GM19351 (cell line): ENCODE results near the gene LMF1.

Source experiments
- ATAC-seq: cut with Tn5 transposase; IDR thresholded peaks from one replicate; pipeline ENCODE4 v1.9.1; 2021; ENCODE audit warnings: mild to moderate bottlenecking, moderate library complexity; ENCODE audit not compliant: unreplicated experiment

Gene LMF1

DNA sequence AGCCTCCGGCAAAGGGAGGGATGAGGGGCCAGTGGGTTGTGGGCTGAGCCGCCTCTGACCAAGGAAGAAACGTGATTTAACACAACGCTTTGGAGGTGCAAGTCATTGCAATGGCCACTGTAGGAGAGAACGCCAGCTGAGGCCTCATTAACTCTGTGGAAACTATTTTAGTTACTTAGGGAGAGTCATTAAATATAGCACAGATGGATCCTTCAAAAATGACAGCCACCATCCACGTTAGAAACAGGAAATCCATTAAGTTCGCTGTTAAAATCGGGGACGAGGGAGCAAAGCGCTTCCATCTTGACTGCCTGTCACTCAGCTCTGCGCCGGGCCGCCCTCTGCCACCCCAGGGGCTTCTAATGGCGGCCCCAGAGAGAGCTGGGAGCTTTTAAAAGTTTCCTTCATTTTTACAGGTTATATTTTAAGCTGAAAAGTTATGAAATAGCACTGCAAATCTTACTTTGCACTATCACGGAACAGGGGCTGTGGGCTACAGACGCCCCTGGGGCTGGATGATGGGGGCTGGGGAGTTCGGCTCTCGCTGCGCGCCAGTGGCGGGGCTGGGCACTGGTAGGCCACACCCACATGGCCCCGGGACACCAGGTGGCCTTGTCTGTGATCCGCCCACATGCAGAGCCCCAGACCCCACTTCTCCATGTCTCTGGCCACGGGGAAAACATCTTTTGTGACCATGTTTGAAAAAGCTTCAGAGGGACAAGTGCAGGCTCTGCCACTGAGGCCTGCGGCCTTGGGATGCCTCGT lies 54.6 kb downstream of the LMF1 start:
- ATAC-seq = no peak

DNA sequence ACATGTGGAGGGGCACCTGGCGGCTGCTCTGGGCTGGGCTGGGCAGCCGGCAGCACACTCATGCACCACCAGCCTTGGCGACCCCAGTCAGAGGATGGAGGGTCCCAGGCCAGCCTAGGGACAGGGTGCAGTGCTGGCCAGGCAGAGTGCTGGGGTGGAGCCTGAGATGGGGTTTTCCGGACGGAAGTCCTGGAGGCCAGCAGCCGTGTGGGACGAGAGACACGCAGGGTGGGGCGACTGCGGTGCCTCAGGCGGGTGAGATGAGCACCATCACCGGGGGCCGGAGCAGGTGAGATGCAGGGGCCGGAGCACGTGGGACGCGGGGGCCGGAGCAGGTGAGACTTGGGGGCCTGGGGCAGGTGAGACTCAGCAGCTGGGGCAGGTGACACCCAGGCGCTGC lies 55.2 kb downstream of the LMF1 start:
- no peak for ATAC-seq

DNA sequence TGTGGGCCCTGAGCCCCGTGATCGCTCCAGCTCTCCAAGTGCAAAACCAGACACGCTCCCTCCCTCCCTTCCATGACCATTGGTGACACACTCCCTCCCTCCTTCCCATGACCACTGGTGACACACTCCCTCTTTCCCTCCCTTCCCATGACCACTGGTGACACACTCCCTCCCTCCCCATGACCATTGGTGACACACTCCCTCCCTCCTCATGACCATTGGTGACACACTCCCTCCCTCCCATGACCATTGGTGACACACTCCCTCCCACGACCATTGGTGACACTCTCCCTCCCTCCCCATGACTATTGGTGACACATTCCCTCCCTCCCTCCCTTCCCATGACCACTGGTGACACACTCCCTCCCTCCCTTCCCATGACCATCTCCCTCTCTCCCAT lies 56.3 kb downstream of the LMF1 start:
- no peak for ATAC-seq

DNA sequence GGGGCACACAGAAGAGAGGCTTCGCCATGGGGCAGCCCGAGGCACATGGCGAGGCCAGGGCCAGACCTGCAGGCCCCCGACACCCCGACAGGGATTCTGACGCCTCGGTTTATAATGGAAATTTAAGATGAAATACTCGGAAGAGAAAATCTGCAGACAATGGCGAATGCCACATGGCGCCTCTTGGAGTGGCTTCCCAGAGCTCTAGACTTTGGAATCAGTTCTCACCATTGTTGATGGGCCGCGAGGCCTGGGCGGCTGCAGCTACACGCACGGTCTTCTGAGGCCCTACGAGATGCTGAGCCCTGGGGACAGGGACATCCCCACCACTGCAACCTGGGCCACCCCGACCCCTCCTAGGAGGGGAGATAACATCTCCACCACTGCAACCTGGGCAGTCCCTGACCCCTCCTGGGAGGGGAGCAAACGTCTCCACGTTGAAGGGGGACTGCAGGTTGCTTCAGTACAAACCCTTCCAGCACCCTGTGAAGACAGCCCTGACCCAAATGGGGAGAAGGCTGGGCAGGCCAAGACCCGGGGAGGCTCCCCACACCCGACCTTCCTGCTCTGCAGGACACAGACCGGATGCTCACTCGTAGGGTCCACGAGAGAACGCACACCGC lies 56.9 kb downstream of the LMF1 start:
- ATAC-seq = no peak

DNA sequence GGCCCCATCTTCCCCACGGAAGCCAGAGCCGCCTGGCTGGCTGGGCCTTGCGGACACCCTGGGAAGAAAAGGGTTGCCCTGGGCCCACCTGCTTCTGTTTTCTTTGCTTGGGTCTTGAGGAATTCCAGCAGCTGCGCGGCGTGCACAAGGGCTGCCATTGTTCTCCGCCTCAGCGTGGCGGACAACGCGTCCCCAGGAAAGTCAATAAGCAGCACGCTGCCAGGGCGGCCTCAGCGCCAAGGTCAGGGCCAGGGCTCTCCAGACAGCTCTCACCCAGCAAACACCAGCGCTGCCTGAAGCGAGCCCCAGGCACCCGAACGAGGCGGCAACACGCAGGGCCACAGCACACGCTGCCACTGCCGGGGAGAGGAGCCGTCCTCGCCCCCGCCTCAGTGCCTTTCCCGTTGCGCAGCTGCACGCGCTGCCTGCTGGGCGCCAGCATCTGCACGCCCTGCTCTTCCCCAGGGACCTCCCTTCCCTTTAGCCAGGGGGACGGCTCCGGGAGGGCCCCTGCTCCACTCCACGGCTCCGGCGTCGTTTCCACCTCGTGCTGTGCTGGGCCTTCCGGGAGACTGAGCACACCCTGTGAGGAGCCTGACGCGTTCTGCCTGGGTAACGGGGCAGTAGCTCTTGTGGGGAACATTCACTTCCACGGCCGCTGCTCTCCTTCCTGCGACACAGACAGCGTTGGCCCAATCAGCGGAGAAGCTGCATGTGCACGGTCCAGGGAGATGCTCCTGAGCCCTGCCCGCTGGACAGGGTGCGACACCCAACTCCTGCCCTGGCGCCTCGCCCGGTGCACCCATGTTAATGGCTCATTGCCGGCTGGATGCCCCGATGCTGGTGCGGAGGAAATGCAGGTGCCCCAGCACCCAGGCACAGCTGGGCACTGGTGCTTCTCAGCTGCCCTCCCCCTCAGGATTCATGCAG lies 57.8 kb downstream of the LMF1 start:
- no peak for ATAC-seq

DNA sequence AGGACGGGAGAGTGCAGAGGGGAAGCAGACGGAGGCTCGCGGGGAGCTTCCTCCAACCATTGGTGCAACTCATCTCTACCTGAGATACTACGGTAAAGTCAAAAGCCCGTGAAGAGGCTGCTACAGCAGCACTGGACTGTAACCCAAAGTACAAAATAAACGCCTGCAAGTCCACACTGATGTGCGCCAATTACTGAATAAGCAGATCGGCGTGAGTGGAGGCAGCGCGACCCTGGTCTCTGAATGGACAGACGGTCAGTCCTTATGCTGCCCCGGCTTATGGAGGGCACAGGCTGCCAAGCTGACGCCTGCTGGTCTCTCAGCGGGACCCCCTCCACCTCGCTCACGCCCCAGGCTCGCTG lies 58.5 kb downstream of the LMF1 start:
- ATAC-seq = no peak

DNA sequence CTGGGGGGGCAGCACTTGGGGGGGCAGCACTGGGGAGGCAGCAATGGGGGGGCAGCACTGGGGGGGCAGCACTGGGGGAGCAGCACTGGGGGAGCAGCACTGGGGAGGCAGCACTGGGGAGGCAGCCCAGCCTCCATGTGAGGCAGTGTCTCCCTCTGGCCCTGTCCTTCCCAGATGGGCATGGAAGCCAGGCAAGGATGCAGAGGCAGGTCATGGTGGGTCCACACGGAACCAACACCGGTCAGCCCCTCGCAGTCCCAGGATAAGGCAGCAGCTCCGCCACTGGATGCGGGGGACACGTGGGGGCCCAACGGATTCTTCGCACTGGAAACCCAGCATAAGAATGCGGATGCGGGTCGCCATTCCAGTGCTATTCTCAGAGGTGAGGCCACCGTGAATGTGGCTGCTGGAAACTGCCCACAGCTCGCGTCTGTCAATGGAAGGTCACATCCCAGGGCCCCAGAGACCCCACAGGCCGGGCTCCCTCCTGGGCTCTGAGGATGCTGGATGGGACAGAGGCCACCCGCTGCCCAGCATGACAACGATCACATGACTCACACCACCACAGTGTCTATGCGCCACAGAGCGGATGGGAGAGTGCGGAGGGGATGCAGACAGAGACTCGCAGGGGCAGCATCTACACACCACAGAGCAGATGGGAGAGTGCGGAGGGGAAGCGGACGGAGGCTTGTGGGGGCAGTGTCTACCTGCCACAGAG lies 59.0 kb downstream of the LMF1 start:
- no peak for ATAC-seq

DNA sequence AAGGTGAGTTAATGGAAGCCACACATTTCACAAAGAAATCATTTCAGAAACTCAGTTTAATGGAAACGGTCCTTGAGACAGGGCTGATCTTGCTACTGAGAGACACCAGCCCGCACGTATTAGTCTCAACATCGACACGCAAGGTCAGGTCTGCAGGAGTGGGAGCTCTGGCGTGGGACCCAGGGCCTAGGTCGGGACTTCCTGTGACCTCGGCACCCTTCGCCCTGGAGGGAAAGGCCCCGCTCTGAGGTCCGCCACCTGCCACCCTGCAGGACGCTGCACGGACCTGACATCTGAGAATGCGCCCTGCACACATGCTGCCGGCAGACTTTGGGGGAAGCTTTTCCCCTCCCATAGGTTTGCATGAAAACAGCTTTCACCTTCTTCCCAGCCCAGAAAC lies 59.7 kb downstream of the LMF1 start:
- ATAC-seq = no peak

DNA sequence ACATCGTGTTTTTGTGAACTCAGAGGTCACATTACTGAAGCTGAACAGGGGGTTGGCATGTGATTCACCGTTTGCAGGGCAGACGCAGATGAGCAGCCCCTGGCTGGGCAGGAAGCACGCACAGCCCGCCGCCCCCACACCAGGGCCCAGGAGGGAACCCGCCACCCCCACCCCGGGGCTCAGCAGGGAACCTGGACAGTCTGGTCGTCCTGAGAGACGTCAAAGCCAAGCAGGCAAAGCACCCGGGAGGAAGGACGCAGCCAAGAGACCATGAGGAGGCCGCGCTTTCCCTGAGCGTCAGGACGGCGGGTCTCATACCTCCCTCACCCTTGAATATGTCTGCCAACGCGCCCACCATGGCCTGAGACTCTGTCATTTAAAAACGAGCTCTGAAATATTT lies 60.6 kb downstream of the LMF1 start:
- no peak for ATAC-seq

DNA sequence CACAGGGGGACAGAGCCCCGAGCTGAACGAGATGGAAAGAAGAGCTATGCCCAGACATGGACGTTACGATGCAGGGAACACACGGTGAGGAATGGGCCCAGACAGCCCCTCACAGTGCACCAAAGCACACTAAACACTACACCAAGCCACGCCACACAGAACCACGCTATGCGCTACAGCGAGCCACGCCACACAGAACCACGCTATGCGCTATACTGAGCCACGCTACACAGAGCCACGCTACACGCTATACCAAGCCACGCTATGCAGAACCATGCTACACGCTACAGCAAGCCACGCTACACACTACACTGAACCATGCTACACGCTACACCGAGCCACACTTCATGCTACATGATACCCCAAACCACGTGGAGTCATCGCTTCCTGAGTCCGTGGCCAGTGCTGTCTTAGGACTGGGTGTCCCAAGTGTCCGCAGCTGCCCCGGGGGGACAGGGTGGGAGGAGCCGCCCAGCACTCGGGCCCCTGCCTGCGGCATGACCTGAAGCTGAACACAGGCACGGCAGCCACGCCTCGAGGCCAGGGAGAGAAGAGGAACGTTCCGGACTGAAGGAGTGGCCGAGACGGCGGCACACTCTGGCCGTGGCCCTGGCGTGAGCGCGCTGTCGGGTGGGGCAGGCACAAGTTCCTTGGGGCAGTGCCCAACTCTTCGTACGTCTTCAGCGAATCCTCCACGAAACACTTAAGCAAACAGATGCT lies 61.3 kb downstream of the LMF1 start:
- ATAC-seq = no peak

DNA sequence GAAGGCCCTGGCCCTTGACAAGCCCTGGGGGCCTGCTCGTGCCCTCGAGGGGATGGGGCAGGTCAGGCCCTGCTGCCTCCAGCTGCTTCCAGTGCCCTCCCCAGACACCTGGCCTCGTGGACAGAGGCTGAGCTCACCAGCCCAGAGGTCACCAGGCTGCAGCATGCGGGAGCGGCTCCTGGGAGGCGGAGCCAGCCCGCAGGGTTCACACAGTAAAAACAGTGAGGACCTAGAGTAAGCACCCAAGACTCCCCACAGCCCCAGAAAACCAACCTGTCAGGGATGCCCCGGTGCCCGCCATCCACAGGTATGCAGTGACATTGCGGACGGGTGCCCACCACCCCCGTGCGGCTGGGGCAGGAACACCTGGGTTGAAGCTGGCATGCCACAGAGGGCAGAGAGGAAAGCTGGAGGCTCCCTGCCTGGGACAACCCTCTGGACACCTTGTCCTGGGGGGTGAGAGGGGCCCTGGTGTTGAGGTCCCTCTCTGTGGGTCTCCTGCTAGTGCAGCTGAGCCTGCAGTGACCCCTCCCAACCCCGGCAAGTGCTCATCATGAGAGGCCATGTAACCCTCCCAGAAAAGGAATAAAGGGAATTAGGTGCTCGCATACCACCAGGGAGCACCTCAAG lies 62.1 kb downstream of the LMF1 start:
- no peak for ATAC-seq

DNA sequence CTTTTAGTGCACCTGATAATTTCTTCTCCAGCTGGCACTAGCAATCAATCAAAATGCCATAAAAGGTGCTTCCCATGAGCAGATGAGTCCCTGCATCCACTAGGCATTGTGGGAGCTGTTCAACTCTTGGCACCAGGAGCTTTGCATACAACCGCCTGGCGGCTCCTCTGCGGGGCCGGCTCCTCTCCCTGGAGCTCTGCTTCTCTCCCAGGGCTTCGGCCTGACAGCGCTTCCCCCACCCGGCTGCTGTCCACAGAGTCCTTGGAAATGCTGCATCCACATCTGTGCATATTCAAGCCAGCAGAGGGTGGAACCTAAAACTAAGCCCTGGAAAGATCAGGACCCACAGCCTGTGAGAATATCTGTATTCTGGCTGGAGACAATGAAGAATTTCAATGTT lies 62.9 kb downstream of the LMF1 start:
- ATAC-seq = no peak

DNA sequence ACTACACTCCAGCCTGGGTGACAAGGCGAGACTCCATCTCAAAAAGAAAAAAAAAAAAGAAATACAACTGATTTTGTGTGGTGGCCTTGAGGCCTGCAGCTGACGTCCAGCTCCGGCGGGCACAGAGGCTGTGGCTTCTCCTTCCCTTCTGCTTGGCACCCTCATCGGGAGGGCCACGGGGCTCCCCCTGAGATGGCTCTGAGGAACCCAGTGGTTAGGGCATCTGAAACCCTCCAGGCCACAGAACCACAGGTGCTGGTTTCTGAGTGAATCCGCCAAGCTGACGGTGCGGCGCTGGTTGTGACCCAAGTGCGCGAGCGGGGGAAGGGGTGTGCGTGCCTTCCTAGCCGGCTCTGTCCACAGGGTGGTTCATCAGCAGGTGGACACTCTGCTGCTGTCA lies 63.4 kb downstream of the LMF1 start:
- no peak for ATAC-seq

DNA sequence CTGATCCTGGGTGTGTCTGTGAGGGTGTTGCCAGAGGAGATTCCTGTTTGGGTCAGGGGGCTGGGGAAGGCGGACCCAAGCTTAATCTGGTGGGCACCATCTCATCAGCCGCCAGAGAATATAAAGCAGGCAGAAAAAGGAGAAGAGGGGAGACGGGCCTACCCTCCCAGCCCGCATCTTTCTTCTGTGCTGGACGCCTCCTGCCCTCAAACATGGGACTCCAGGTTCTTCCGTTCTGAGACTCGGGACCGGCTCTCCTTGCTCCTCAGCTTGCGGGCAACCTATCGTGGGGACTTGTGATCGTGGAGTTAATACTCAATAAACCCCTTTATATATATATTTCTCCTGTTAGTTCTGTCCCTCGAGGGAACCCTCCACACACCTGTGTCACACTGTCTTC lies 64.5 kb downstream of the LMF1 start:
- ATAC-seq = no peak

DNA sequence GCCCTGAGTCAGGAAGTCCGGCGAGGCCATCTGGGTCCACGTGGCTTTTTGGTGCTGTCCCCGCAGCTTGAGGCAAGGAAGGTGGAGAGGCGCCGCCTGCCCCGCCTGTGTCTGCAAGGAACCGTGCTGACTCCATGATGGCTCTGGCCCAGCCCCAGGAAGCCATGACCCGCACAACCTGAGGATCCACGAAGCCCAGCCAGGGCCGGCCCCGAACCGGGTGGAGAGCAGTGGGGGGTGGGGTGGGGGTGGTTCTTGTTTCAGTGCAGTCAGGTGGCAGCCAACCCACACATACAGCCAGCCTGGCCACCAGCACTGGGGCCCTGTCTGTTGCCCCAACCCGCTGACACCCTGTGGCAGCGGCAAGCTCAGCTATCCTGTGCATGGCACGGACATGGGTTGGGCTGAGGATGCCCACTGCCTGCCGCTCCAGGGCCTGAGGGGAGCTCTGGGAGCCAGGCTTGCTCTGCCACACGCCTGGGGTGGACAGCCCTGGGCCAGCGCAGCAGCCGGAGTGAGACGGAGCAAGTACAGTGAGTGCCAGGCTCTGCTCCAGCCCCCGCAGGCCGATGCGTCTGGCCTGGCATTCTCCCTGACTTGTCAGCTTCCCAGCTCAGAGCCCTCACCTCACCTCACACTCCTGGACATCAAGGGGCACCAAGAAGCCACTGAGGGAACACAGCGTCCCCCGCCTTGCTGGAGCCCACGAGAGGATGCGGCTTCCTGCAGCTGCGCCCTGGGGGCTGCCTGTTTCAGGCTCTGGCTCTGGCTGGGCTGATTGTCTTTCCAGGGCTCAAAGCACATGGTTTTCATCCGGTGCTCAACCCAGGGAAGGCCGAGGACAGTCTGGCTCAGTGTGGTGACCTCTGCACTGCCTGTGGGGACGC lies 68.8 kb downstream of the LMF1 start:
- ATAC-seq = no peak

DNA sequence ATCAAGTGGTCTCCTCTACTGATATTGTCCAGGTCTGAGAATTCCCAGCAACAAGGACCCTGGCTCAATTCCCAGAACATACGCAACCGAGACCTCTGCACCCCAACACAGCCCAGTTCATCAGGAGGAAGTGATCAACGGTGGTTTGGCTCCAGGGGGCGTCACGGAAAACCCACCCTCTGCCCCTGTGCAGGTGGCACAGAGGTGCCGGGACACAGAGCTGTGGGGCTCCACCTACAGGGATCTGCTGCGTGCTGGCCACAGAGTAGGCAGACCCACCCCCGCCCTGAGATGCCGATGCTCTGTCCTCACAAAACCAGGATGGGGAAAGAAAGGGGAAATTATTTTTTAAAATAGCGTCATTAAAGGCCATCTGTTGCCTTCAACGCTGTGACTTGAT lies 69.6 kb downstream of the LMF1 start:
- ATAC-seq = no peak

DNA sequence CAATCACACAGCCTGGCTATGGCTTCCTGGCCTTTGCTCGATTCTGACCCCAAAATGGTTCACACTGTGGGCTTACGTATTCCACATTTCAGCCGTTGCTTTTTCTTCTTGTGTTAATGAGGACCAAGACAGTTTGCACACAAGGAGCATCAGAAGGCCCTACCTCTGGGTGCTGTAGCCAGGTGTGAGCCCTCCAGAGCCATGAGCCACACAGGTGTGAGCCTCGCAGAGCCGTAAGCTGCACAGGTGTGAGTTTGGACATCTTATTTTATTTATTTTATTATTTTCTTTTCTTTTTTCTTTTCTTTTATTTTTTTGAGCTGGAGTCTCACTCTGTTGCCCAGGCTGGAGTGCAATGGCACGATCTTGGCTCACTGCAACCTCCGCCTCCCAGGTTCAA lies 70.6 kb downstream of the LMF1 start:
- ATAC-seq = no peak

DNA sequence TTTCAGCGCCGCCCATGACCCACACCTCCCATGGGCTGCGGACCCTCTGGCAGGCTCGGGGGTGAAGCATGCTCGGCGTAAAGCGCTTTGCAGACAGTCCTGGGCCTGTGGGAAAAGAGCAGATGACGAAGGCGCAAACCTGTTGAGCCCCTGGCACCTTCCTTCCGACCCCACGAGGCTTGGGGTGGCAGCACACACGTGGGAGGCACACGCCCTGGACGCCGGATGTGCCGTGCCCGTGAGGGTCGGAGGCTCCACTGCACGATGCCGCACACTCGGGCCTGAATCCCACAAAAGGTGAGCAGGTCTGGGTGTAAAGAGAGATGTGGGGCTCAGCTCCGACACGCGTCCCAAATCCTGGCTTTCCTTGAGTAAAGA lies 71.1 kb downstream of the LMF1 start:
- no peak for ATAC-seq
